Retinal pigment epithelial cell (primary cell): Measurements from ENCODE around the gene ACTN2.

Experiments
- DNase-seq: peaks from one replicate; pipeline ENCODE4 v3.0.0-alpha.2; 2010; ENCODE audit warnings: low read depth
- H3K4me3 ChIP-seq: 2 replicates; pipeline ENCODE4 v1.5.1; 2011; ENCODE audit warnings: mild to moderate bottlenecking, low read length, control low read depth, moderate library complexity
- CTCF ChIP-seq: conservative IDR thresholded peaks from 2 replicates; pipeline ENCODE4 v1.5.1; 2011; ENCODE audit warnings: low read depth, low read length, control low read depth, inconsistent platforms

The ACTN2 gene

GRCh38 chr1:236799001-236799400 is 112.7 kb downstream of the ACTN2 start:
- DNase-seq = no peak
- TF ChIP-seq CTCF = no peak
- H3K4me3 ChIP-seq = no peak overlapping the region

GRCh38 chr1:236800002-236800620 is 113.8 kb downstream of the ACTN2 start:
- H3K4me3 ChIP-seq = no peak overlapping the region
- no peak for DNase-seq
- no peak for TF ChIP-seq CTCF

GRCh38 chr1:236800623-236801022 is 114.3 kb downstream of the ACTN2 start:
- no peak for TF ChIP-seq CTCF
- no peak overlapping the region for H3K4me3 ChIP-seq
- DNase-seq = no peak

GRCh38 chr1:236802264-236802663 is 116.0 kb downstream of the ACTN2 start:
- no peak for DNase-seq
- TF ChIP-seq CTCF = no peak
- no peak overlapping the region for H3K4me3 ChIP-seq

- no peak for TF ChIP-seq CTCF
- no peak overlapping the region for H3K4me3 ChIP-seq
- DNase-seq = no peak
Observed at GRCh38 chr1:236806634-236807033, 120.3 kb downstream of the ACTN2 start.

GRCh38 chr1:236808005-236808404 is 121.7 kb downstream of the ACTN2 start:
- H3K4me3 ChIP-seq = no peak overlapping the region
- TF ChIP-seq CTCF = no peak
- no peak for DNase-seq

- H3K4me3 ChIP-seq = no peak overlapping the region
- DNase-seq = no peak
Observed at GRCh38 chr1:236808564-236809130, 122.3 kb downstream of the ACTN2 start.

More at GRCh38 chr1:236808564-236809130, 122.3 kb downstream of the ACTN2 start:
- no peak for TF ChIP-seq CTCF
